ENCODE measurements around the gene MYOZ3. TPM values are rescaled to one million over a fixed set of nuclear protein-coding genes. Genes with fewer than 3 reads are reported as not detected.
A peak's percentile ranks its signal among the peaks of the same experiment; 100 is the strongest.

Gene MYOZ3
- total RNA-seq, 1 experiment from 2014 or later, result 0.10 TPM

DNA sequence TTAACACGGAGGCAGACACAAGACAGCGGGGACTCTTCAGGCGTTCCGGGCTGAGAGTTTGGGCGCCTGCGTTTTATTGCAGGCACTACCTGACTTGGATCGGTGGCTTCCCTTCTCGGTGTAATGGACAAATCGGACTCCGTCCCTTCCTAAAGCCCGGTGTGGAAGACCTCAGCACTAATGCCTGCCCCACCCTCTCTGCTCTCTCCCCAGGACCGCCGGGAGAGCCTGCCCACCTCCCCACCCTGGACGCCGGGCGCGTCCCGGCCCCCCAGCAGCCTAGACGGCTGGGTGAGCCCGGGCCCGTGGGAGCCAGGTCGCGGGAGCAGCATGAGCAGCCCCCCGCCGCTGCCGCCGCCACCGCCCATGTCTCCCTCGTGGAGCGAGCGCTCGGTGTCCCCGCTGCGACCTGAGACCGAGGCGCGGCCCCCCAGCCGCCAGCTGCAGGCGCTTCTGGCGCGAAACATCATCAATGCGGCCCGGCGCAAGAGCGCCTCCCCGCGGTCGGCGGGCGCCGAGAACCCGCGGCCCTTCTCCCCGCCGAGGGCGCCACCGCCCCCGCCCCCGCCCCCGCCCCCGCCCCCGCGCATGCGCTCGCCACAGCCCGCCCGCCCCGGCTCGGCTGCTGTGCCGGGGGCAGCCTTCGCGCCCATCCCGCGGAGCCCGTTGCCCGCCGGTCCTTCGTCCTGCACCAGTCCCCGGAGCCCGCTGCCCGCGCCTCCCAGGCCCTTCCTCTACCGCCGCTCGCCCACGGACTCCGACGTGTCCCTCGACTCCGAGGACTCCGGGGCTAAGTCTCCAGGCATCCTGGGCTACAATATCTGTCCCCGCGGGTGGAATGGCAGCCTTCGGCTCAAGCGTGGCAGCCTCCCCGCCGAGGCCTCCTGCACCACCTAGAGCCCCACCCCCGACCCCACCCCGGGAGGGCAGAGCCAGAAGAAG, 4.6 kb upstream of the MYOZ3 start:
- H4K20me1 ChIP-seq (ENCODE audit: insufficient read depth), result no peaks in the 10 kb centered on the region
- H3K36me3 ChIP-seq (ENCODE audit: control insufficient read depth in 1 of 2, insufficient read depth in 2 of 2, low read length in 2 of 2), result no peaks in the 10 kb centered on the region
- peak; percentile 75 for ATAC-seq
- H2AFZ ChIP-seq (ENCODE audit: low read depth, low read length, poor library complexity, severe bottlenecking), result peak overlapping the region; percentile 48
- peak overlapping the region; percentile 88 for H3K4me2 ChIP-seq (ENCODE audit: low read length)
- POLR2A ChIA-PET, result no interaction called here
- intact Hi-C loops (cut with micrococcal nuclease), result loop anchor here (1.0 to 5.0 kb wide), 3 partner anchors 93 to 198 kb away; partner anchors contain the start of gene IRGM
- peaks cover 4 to 15% of the 10 kb centered on the region in 2 experiments; a peak in 3 of 4 replicates for H3K4me1 ChIP-seq (ENCODE audit: control insufficient read depth in 1 of 2, insufficient read depth in 2 of 2, low read length in 2 of 2)
- H3K9me3 ChIP-seq (ENCODE audit: control insufficient read depth in 1 of 2, insufficient read depth in 1 of 2, low read depth in 1 of 2, low read length in 2 of 2), result no peaks in the 10 kb centered on the region
- BruUV-seq (replicated peaks), result no TSS peak
- H3K27me3 ChIP-seq (ENCODE audit: insufficient read depth, low read length), result no peaks in the 10 kb centered on the region
- CTCF ChIA-PET, result interaction anchor here (0.6 to 1.9 kb wide), 3 partner anchors 17 to 99 kb away, joined by 4 to 5 read pairs (median 4); partner anchors contain the start of gene SYNPO
- DNase-seq (ENCODE audit: low read depth, low spot score), result no peak
- H3K27ac ChIP-seq (ENCODE audit: low read depth, low read length), result no peak overlapping the region
- RAD21 ChIA-PET (ENCODE audit: low non-redundant PET in 1 of 2, low total read pairs in 2 of 2, uncharacterized antibody in 2 of 2, unreplicated experiment in 2 of 2), result no interaction called here
- H3K79me2 ChIP-seq (ENCODE audit: insufficient read depth, low read length), result no peaks in the 10 kb centered on the region
- no peaks in the 10 kb centered on the region for H3K9me2 ChIP-seq (ENCODE audit: insufficient read depth)
- peak overlapping the region; percentile 46 to 64 for H3K4me3 ChIP-seq (replicated peaks in 1 of 2; ENCODE audit: low read depth in 1 of 2, low read length in 2 of 2)
- peak overlapping the region; percentile 66 for H3K9ac ChIP-seq (ENCODE audit: low read length)
- TF ChIP-seq ZNF274 (IDR thresholded peaks at IDR 0.05; ENCODE audit: low read depth, low read length), result no peak
- TF ChIP-seq ZFX (IDR thresholded peaks at IDR 0.05), result no peak
- TF ChIP-seq MAX (IDR thresholded peaks at IDR 0.05), result peak; percentile 49; the same call in 1 of the 2 replicates
- no peak for TF ChIP-seq ZBTB33 (IDR thresholded peaks at IDR 0.05; ENCODE audit: extremely low read depth, insufficient replicate concordance, low read length)
- TF ChIP-seq SRF (IDR thresholded peaks at IDR 0.05; ENCODE audit: low read depth), result no peak
- TF ChIP-seq, protein P1, sequence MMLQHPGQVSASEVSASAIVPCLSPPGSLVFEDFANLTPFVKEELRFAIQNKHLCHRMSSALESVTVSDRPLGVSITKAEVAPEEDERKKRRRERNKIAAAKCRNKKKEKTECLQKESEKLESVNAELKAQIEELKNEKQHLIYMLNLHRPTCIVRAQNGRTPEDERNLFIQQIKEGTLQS (IDR thresholded peaks at IDR 0.05), result no peak
- no peak for TF ChIP-seq ELF1 (IDR thresholded peaks at IDR 0.05; ENCODE audit: borderline replicate concordance, low read depth)
- peak; percentile 79 for TF ChIP-seq POLR2AphosphoS5 (IDR thresholded peaks at IDR 0.05; ENCODE audit: low read depth, low read length)
- no peak for TF ChIP-seq YY1 (IDR thresholded peaks at IDR 0.05; ENCODE audit: extremely low read depth, insufficient replicate concordance, low read depth, low read length)
- no peak for TF ChIP-seq EZH2phosphoT487 (IDR thresholded peaks at IDR 0.05; ENCODE audit: borderline replicate concordance)
- TF ChIP-seq EZH2 (IDR thresholded peaks at IDR 0.05), result no peak
- no peak for TF ChIP-seq POLR2A (IDR thresholded peaks at IDR 0.05; ENCODE audit: borderline replicate concordance, extremely low read depth, insufficient read depth, insufficient read length)
- TF ChIP-seq CEBPB (IDR thresholded peaks at IDR 0.05; ENCODE audit: low read depth), result no peak
- no peak for TF ChIP-seq JUND (IDR thresholded peaks at IDR 0.05)
- TF ChIP-seq TCF7L2 (IDR thresholded peaks at IDR 0.05; ENCODE audit: borderline replicate concordance, extremely low read depth, insufficient read depth, insufficient read length), result no peak
- TF ChIP-seq FOSL1 (IDR thresholded peaks at IDR 0.05; ENCODE audit: low read depth), result no peak
- TF ChIP-seq REST (IDR thresholded peaks at IDR 0.05; ENCODE audit: low read depth), result no peak
- TF ChIP-seq SP1 (IDR thresholded peaks at IDR 0.05; ENCODE audit: low read depth), result no peak
- peak; percentile 79 for TF ChIP-seq RAD21 (IDR thresholded peaks at IDR 0.05; ENCODE audit: low read depth)
- TF ChIP-seq EGR1 (IDR thresholded peaks at IDR 0.05; ENCODE audit: low read depth), result peak; percentile 71; the same call in 1 of the 2 replicates

Data from HCT116 (cell line).